Measurements from ENCODE around the gene SNX30. TPM values are rescaled to one million over a fixed set of nuclear protein-coding genes. Genes with fewer than 3 reads are reported as not detected.

SNX30 gene
- total RNA-seq, 1 experiment from 2014 or later, result 6.4 TPM

- CTCF ChIA-PET, result no interaction called here
Observed at GRCh38 chr9:112744177-112744576, 6.4 kb upstream of the SNX30 start.

GRCh38 chr9:112747094-112747493 is 3.5 kb upstream of the SNX30 start:
- intact Hi-C loops (cut with micrococcal nuclease), result no loop called here
- H3K36me3 ChIP-seq (ENCODE audit: low read depth, low read length), result no peaks in the 10 kb centered on the region

More at GRCh38 chr9:112744177-112744576, 6.4 kb upstream of the SNX30 start:
- DNase-seq (no peak), ATAC-seq (no peak)
- no peak overlapping the region for H3K9ac ChIP-seq (ENCODE audit: low read length)
- H3K4me3 ChIP-seq (ENCODE audit: low read length), result no peak overlapping the region
- no peaks in the 10 kb centered on the region for H3K9me2 ChIP-seq (replicated peaks; ENCODE audit: low read length)
- H4K20me1 ChIP-seq (ENCODE audit: low read length), result no peaks in the 10 kb centered on the region
- no TSS peak for BruUV-seq (replicated peaks)
- H3K27ac ChIP-seq (ENCODE audit: low read length), result no peak overlapping the region
- H3K27me3 ChIP-seq (ENCODE audit: low read length), result no peaks in the 10 kb centered on the region
- H3K9me3 ChIP-seq (ENCODE audit: low read length), result no peaks in the 10 kb centered on the region
- H3K4me2 ChIP-seq (ENCODE audit: low read length), result no peak overlapping the region
- H3K79me2 ChIP-seq (ENCODE audit: low read length), result no peaks in the 10 kb centered on the region
- H2AFZ ChIP-seq (ENCODE audit: low read length), result no peak overlapping the region
- TF ChIP-seq CTCF (conservative IDR thresholded peaks at IDR 0.05; ENCODE audit: low read depth, low read length), result no peak
- no peak for TF ChIP-seq EZH2phosphoT487 (IDR thresholded peaks at IDR 0.05; ENCODE audit: borderline replicate concordance, low read length)
- TF ChIP-seq EZH2 (IDR thresholded peaks at IDR 0.05; ENCODE audit: low read length, unreplicated experiment), result no peak
- POLR2A ChIA-PET (ENCODE audit: unreplicated experiment), result no interaction called here
- H3K4me1 ChIP-seq (ENCODE audit: insufficient read depth, low read length), result no peaks in the 10 kb centered on the region
- intact Hi-C loops (cut with micrococcal nuclease), result no loop called here
- no peaks in the 10 kb centered on the region for H3K36me3 ChIP-seq (ENCODE audit: low read depth, low read length)
- no peaks in the 10 kb centered on the region for H3F3A ChIP-seq (ENCODE audit: low read length, unreplicated experiment)

More at GRCh38 chr9:112747094-112747493, 3.5 kb upstream of the SNX30 start:
- Histone ChIP-seq H3K79me2 (ENCODE audit: low read length) (peaks cover 12% of the 10 kb centered on the region), H2AFZ (ENCODE audit: low read length) (no peak overlapping the region), H4K20me1 (ENCODE audit: low read length) (no peaks in the 10 kb centered on the region), H3K4me2 (ENCODE audit: low read length) (no peak overlapping the region), H3K9me2 (replicated peaks; ENCODE audit: low read length) (no peaks in the 10 kb centered on the region), H3F3A (ENCODE audit: low read length, unreplicated experiment) (no peaks in the 10 kb centered on the region), H3K4me3 (ENCODE audit: low read length) (no peak overlapping the region), H3K4me1 (ENCODE audit: insufficient read depth, low read length) (peaks cover 9% of the 10 kb centered on the region), H3K9ac (ENCODE audit: low read length) (no peak overlapping the region), H3K9me3 (ENCODE audit: low read length) (no peaks in the 10 kb centered on the region), H3K27ac (ENCODE audit: low read length) (no peak overlapping the region), H3K27me3 (ENCODE audit: low read length) (no peaks in the 10 kb centered on the region)
- CTCF ChIA-PET, result no interaction called here
- POLR2A ChIA-PET (ENCODE audit: unreplicated experiment), result no interaction called here
- no peak for TF ChIP-seq EZH2 (IDR thresholded peaks at IDR 0.05; ENCODE audit: low read length, unreplicated experiment)
- TF ChIP-seq EZH2phosphoT487 (IDR thresholded peaks at IDR 0.05; ENCODE audit: borderline replicate concordance, low read length), result no peak
- TF ChIP-seq CTCF (conservative IDR thresholded peaks at IDR 0.05; ENCODE audit: low read depth, low read length), result no peak
- DNase-seq, result no peak
- ATAC-seq, result no peak
- BruUV-seq (replicated peaks), result no TSS peak
